ENCODE data around the gene WNT8B. TPM values are rescaled to one million over a fixed set of nuclear protein-coding genes. Genes with fewer than 3 reads are reported as not detected.

WNT8B gene
- total RNA-seq, 1 experiment from 2014 or later = not detected

DNA sequence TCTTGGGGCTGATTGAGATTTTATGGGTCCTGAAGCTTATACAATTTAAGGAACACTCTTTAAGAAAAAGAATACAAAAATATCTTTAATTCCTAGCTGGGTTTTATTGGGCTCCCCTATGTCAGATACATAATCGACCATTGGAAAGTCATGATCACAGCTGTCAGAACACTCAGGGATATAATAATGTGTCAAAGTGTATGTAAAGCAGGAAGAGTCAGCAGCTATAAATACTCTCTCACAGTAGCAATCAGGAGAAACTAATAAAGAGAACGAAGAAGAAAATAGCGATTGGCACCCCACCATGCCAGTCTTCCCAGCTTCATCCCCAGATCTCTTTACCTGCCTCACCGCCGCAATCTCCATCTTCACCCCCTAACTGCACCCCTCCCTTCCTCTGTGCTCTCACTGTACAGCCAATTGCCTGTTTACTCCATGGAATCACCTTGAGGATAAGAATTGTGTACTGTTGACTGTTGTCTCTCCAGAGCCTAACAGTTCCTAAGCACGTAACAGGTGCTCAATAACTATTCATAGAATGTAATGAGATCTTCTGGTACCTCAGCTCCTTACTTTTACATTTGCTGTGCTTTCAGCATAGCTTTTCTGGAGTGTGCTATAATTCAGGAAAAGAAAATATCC is 24.0 kb upstream of the WNT8B start:
- POLR2A ChIA-PET = interaction anchor here (0.7 kb wide), 1 partner anchor 108 kb away, joined by 3 read pairs; no protein-coding TSS in a partner anchor
- DNase-seq (ENCODE audit: low read depth, low spot score) (no peak), ATAC-seq (no peak)
- no peaks in the 10 kb centered on the region for H3K9me3 ChIP-seq (ENCODE audit: control insufficient read depth, insufficient read depth, low read depth, low read length)
- in situ Hi-C loops (cut with HindIII; ENCODE audit: low pct_unique_long_range_greater_than_20kb, low sequenced_read_pairs) (loop anchor here (10.0 kb wide), 1 partner anchor 104 kb away; the partner anchor contains the start of gene PKD2L1), intact Hi-C loops (cut with micrococcal nuclease; ENCODE audit: unreplicated experiment) (loop anchor here (10.0 kb wide), 1 partner anchor 134 kb away; no protein-coding TSS in a partner anchor)
- H3K4me3 ChIP-seq (ENCODE audit: low read depth in 2 of 2, low read length in 2 of 2) = no peak overlapping the region
- no TSS peak for BruUV-seq (replicated peaks)
- H3K27ac ChIP-seq (ENCODE audit: low read length) = no peak overlapping the region
- no peaks in the 10 kb centered on the region for H3K27me3 ChIP-seq (ENCODE audit: control insufficient read depth, insufficient read depth, low read length)
- CTCF ChIA-PET = no interaction called here
- TF ChIP-seq TCF7L2 (IDR thresholded peaks at IDR 0.05; ENCODE audit: low read depth, low read length) (no peak), POLR2AphosphoS5 (IDR thresholded peaks at IDR 0.05; ENCODE audit: low read depth, low read length) (no peak), SIN3A (IDR thresholded peaks at IDR 0.05; ENCODE audit: borderline replicate concordance, insufficient read depth, low read depth, low read length) (no peak)
- TF ChIP-seq, protein P1, sequence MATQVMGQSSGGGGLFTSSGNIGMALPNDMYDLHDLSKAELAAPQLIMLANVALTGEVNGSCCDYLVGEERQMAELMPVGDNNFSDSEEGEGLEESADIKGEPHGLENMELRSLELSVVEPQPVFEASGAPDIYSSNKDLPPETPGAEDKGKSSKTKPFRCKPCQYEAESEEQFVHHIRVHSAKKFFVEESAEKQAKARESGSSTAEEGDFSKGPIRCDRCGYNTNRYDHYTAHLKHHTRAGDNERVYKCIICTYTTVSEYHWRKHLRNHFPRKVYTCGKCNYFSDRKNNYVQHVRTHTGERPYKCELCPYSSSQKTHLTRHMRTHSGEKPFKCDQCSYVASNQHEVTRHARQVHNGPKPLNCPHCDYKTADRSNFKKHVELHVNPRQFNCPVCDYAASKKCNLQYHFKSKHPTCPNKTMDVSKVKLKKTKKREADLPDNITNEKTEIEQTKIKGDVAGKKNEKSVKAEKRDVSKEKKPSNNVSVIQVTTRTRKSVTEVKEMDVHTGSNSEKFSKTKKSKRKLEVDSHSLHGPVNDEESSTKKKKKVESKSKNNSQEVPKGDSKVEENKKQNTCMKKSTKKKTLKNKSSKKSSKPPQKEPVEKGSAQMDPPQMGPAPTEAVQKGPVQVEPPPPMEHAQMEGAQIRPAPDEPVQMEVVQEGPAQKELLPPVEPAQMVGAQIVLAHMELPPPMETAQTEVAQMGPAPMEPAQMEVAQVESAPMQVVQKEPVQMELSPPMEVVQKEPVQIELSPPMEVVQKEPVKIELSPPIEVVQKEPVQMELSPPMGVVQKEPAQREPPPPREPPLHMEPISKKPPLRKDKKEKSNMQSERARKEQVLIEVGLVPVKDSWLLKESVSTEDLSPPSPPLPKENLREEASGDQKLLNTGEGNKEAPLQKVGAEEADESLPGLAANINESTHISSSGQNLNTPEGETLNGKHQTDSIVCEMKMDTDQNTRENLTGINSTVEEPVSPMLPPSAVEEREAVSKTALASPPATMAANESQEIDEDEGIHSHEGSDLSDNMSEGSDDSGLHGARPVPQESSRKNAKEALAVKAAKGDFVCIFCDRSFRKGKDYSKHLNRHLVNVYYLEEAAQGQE (IDR thresholded peaks at IDR 0.05; ENCODE audit: insufficient read depth in 1 of 2, low read depth in 2 of 2, low read length in 1 of 2) = no peak
- TF ChIP-seq, protein P2, sequence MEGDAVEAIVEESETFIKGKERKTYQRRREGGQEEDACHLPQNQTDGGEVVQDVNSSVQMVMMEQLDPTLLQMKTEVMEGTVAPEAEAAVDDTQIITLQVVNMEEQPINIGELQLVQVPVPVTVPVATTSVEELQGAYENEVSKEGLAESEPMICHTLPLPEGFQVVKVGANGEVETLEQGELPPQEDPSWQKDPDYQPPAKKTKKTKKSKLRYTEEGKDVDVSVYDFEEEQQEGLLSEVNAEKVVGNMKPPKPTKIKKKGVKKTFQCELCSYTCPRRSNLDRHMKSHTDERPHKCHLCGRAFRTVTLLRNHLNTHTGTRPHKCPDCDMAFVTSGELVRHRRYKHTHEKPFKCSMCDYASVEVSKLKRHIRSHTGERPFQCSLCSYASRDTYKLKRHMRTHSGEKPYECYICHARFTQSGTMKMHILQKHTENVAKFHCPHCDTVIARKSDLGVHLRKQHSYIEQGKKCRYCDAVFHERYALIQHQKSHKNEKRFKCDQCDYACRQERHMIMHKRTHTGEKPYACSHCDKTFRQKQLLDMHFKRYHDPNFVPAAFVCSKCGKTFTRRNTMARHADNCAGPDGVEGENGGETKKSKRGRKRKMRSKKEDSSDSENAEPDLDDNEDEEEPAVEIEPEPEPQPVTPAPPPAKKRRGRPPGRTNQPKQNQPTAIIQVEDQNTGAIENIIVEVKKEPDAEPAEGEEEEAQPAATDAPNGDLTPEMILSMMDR (IDR thresholded peaks at IDR 0.05) = no peak
- no peaks in the 10 kb centered on the region for H3K36me3 ChIP-seq (ENCODE audit: control insufficient read depth, insufficient read depth, low read length)
- no peaks in the 10 kb centered on the region for H3K4me1 ChIP-seq (ENCODE audit: control insufficient read depth, insufficient read depth, low read length)

DNA sequence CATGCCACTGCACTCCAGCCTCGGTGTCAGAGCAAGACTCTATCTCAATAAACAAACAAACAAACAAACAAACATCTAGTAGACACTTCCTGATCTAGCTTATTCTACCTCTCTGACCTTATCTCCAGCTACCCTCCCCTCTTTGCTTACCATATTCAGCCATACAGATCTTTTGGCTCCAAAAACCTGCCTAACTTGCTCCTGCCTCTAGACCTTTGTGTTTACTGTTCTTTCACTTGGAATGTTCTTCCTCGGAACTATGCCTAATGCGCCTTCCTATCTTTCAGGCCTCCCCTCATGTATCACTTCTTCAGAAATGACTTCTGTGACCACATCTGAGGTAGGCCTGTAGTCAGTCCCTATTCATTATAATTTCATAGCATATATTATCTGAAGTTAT is 20.3 kb upstream of the WNT8B start:
- in situ Hi-C loops (cut with HindIII; ENCODE audit: low pct_unique_long_range_greater_than_20kb, low sequenced_read_pairs) (no loop called here), intact Hi-C loops (cut with micrococcal nuclease; ENCODE audit: unreplicated experiment) (no loop called here)
- Histone ChIP-seq H3K4me1 (ENCODE audit: control insufficient read depth, insufficient read depth, low read length) (no peaks in the 10 kb centered on the region), H3K4me3 (ENCODE audit: low read depth in 2 of 2, low read length in 2 of 2) (no peak overlapping the region), H3K27ac (ENCODE audit: low read length) (no peak overlapping the region), H3K27me3 (ENCODE audit: control insufficient read depth, insufficient read depth, low read length) (peaks cover 6% of the 10 kb centered on the region; the same call in 1 of the 2 replicates), H3K36me3 (ENCODE audit: control insufficient read depth, insufficient read depth, low read length) (no peaks in the 10 kb centered on the region), H3K9me3 (ENCODE audit: control insufficient read depth, insufficient read depth, low read depth, low read length) (no peaks in the 10 kb centered on the region)
- TF ChIP-seq, protein P2 (IDR thresholded peaks at IDR 0.05) = no peak
- TF ChIP-seq, protein P1 (IDR thresholded peaks at IDR 0.05; ENCODE audit: insufficient read depth in 1 of 2, low read depth in 2 of 2, low read length in 1 of 2) = no peak
- TF ChIP-seq TCF7L2 (IDR thresholded peaks at IDR 0.05; ENCODE audit: low read depth, low read length) = no peak
- TF ChIP-seq SIN3A (IDR thresholded peaks at IDR 0.05; ENCODE audit: borderline replicate concordance, insufficient read depth, low read depth, low read length) = no peak
- no peak for TF ChIP-seq POLR2AphosphoS5 (IDR thresholded peaks at IDR 0.05; ENCODE audit: low read depth, low read length)
- BruUV-seq (replicated peaks) = no TSS peak
- ATAC-seq = no peak
- no peak for DNase-seq (ENCODE audit: low read depth, low spot score)
- CTCF ChIA-PET = no interaction called here
- POLR2A ChIA-PET = interaction anchor here (0.6 kb wide), 1 partner anchor 192 kb away, joined by 3 read pairs; no protein-coding TSS in a partner anchor

All from Panc1 (cell line).